Germinal center (tissue), 1 donor: ENCODE measurements around the gene FKBP4.
A peak's percentile ranks its signal among the peaks of the same experiment; 100 is the strongest.

ENCODE experiments used
- DNase-seq: peaks from one replicate; pipeline ENCODE4 v3.0.0; 2012; ENCODE audit warnings: mixed read lengths, low spot score

FKBP4 gene

DNA sequence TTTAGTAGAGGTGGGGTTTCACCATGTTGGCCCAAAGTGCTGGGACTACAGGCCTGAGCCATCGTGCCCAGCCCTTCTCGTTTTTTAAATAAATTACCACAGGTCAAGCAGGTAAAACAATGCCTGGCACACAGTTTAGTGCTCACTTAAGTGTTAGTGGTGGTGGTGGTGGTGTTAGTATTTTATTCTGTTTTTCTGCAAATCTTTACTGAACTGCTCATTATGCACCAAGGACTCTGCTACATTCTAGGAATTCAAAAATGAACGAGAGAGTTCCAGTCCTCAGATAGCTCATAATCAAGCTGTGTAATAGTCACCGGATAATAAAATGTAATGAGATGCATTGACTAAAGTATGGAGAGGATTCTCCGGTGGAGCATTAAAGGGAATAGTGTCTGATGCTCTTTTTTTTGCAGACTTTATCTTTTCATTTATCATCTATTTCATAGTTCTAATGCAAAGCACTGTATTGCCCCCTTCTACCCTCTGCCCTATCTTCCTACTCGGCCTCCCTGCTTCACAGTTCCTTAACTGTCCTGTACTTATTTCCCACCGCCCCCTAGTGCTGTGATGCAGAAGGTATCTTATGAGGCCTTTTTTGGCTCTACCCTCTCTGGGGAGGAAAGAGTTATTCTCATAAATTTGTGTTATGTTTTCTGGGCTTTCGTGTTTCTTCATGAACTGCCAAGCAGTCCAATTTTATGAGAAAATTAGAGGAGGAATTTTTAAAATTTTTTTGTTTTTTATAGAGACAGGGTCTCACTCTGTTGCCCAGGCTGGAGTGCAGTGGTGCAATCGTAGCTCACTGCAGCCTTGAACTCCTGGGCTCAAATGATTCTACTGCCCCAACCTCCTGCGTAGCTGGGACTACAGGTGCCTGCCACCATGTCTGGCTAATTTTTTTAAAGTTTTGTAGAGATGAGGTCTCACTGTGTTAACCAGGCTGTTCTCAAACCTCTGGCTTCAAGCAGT, 18.7 kb downstream of the FKBP4 start:
- peak; percentile 67 for DNase-seq

GRCh38 chr12:2819810-2820209, 25.0 kb downstream of the FKBP4 start:
- DNase-seq = no peak

GRCh38 chr12:2820432-2820831, 25.7 kb downstream of the FKBP4 start:
- no peak for DNase-seq

- no peak for DNase-seq
These were observed 28.7 kb downstream of the FKBP4 start for GRCh38 chr12:2823483-2823882.

DNA sequence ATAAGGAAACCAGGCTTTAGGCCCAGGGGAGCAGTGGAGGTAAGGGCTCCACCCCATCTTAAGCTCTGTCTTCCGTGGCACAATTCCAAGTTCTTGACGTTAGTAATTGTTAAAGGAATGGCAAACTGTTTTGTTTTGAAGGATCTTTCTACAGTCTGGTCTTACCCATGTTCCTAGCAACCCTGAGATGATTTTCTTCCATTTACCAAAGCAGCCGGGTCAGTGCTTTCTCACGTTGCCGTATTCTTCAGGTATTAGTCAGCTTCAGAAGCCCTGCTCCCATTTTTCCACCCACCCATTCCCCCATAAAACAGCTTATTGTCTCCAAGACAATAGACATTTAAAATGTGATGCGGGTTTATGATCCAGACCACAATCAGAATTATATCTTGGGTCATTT, 29.8 kb downstream of the FKBP4 start:
- DNase-seq = no peak

DNA sequence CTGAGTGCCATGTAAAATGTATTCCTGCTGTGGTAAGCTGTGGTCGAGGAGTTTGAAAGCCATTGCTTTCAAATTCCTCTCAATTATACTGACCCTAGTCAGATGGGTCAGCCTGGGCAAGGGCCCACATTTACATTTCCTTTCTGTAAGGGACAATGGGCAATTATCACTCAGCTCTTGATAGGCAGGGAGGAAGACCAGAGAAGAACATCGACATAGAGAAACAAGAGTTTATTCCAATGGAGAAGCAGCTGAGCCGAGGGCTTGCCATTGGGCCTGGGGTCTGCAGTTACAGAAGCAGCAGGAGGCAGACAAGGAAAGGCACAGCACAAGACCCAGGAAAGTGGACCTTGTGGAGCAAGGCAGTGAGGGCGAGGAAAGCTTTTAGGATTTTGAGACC, 30.4 kb downstream of the FKBP4 start:
- DNase-seq = no peak

- no peak for DNase-seq
These were observed 31.3 kb downstream of the FKBP4 start for GRCh38 chr12:2826036-2826435.

- no peak for DNase-seq
These were observed 32.1 kb downstream of the FKBP4 start for GRCh38 chr12:2826721-2827515.

DNA sequence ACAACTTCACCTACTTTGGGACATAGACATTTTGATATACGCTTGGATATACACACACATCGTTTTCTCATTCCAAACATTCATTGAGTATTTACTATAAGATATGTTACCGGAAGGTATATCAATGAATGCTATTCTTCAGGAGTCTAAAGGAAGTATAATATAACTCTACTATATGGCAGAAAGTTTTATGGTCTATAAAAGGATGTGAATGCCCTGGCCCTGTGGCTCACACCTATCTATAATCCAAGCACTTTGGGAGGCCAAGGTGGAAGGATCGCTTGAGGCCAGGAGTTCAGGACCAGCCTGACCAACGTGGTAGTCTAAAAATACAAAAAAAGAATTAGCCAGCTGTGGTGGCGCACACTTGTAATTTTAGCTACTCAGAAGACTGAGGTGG, 34.5 kb downstream of the FKBP4 start:
- no peak for DNase-seq

DNA sequence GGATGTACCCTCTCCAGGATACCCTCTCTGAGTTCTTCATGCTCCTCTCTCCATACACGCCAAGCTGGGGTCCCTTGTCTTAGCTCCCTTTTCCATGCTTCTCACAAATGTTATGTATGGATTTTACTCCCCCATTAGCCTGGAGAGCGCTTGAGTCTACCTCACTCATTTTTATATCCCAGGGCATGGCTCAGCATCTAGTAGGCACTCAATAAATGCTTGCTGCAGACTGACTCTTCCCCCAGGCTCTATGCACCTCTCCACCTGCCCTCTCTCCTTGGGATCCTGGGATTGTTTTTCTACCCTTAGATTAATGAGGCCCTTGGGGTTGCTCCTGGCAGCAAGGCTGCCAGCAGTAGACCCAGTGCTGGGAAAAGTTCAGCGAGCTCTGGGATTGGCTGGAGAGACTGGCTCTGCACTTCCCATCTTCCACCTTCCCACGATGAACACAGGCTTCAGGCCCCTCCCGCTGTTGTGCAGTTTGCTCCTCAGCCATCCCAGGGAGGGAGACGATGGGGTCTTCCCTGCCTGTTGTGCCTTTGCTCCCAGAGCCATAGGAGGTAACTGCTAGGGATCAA, 37.9 kb downstream of the FKBP4 start:
- no peak for DNase-seq

DNA sequence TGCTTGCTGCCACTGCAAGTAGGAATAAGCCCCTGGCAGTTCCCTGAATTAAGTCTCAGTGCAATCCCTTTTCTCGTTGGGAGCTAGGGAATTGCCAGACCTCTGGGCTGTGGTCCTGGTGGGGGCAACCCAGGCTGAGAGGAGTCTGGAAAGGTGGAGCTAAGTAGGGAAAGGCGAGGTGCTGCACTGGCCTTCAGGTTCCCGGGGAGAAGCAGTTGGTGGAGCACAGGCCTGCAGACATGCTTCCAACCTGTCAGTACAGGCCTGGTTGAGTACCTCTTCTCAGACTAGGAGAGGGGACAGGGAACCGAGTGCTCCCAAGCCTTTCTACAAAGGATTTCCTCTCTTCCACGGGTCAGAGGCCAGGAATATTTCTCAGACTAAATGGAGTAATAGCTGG, 38.6 kb downstream of the FKBP4 start:
- no peak for DNase-seq

GRCh38 chr12:2833810-2834209, 39.0 kb downstream of the FKBP4 start:
- DNase-seq = no peak

GRCh38 chr12:2834581-2835491, 40.1 kb downstream of the FKBP4 start, which contains the start of gene NRIP2:
Gene NRIP2 (minus strand): TSS chr12:2835035. CDS start chr12:2834983, 52 bp downstream.
- no peak for DNase-seq

GRCh38 chr12:2835691-2836403, 41.1 kb downstream of the FKBP4 start:
- no peak for DNase-seq

DNA sequence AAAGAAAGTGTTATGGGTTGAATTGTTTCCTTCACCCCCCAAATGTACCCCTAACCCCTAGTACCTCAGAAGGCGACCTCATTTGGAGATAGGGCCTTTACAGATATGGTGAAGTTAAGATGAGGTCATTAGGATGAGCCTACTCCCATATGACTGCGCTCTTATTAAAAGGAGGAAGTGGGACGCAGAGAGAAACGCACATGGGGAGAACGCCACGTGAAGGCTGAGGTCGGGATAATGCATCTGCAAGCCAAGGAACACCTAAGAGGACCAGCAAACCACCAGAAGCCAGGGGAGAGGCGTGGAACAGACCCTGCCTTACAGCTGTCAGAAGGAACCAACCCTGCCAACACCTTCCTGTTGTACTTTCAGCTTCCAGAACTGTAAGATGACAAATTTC, 41.8 kb downstream of the FKBP4 start:
- DNase-seq = no peak

DNA sequence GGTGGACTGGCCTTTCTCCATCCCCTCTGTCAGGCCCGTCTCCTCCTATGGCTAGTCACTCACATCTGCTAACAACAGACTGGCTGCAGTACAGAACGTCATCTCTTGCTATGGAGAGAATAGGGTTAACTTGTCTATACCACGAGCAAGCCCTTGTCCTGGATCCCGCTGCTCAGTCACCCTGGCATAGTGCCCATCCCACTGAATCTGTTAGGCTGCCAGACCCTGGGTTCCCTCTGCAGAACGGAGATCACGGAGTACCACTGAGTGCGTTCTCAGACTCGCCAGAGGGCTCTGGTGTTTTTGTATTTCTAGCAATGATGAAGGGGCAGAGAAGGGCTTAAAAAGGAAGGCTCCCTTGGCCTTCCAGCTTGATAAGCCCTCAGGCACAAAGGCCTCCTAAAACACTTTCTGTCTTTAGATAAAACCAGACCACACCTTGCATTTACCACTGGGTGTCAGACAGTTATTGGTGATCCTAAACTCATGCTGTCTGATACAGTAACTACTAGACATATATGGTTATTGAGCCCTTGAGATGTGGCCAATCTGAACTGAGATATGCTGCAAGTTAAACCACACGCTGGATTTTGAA, 46.4 kb downstream of the FKBP4 start:
- no peak for DNase-seq

GRCh38 chr12:2842948-2843347, 48.2 kb downstream of the FKBP4 start:
- no peak for DNase-seq

DNA sequence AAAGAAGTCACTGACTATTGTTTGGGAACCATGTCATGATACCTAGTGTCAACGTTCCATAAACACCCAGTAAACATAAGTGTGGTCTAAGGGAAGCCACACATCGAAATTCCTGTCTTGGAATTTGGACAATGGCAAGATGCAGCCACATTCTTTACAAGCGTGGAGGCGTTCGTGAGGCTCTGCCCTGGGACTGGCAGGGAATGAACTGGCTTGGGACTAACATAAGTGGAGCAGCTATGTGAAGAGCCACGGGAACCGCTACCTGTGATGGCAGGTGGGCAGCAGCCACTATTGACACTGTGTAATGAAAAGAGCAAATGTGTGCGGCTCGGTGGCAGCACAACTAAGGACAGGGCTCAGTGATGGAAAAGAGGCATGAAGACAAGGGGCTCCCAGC, 50.0 kb downstream of the FKBP4 start:
- DNase-seq = no peak

DNA sequence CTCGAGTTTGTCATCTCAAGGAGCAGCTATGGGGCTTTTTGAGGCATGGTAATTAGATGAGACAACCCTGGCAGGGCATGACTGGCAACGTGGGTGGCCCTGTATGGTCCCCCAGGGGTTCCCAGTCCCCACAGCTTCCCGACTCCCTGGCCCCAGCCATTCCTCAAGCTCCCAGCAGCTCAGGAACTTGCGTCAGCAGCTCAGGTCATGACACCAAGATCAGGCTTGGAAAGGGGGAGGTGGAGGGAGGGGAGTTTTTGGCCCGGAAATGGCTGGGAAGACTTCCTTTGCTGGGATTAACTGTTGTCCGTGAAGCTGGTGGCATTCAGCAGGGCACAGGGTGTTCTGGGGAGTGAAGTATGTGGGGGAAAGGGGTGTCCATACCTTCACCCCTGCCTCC, 50.5 kb downstream of the FKBP4 start:
- DNase-seq = no peak

DNA sequence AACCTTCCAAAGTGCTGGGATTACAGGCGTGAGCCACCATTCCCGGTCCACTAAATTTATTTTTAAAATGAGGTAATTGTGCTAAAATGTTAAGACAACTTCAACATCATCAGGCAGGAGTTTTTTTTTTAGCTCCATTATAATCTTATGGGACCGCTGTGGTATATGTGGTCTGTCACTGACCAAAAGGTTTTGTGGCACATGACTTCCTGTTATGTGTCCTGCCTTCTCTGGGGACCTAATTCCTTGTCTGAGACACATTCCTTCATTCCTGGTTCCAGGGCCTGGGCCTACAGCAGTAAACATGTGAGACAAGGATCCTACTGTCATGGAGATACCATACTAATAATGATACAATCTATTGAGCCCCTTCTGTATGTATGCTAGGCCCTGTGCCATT, 57.2 kb downstream of the FKBP4 start:
- no peak for DNase-seq

- peak; percentile 69 for DNase-seq
These were observed 58.9 kb downstream of the FKBP4 start for GRCh38 chr12:2853626-2854025.
